BE2C (cell line): ENCODE results near the gene TPCN1.

Experiments
- DNase-seq: peaks from one replicate; pipeline ENCODE4 v3.0.0-alpha.2; 2020
- H3K27me3 ChIP-seq: fragments of 250-450 bp; sonication (Bioruptor Pico); 2 replicates; pipeline ENCODE4 v1.5.1; 2020; ENCODE audit warnings: mild to moderate bottlenecking
- H3K36me3 ChIP-seq: fragments of 250-450 bp; sonication (Bioruptor Pico); 2 replicates; pipeline ENCODE4 v1.5.1; 2020; ENCODE audit warnings: mild to moderate bottlenecking
- H3K4me1 ChIP-seq: fragments of 250-450 bp; sonication (Bioruptor Pico); 2 replicates; pipeline ENCODE4 v1.5.1; 2020
- H3K4me3 ChIP-seq: 2 replicates; pipeline ENCODE4 v1.5.1; 2011; ENCODE audit warnings: low read depth, low read length
- H3K9me3 ChIP-seq: fragments of 250-450 bp; sonication (Bioruptor Pico); 2 replicates; pipeline ENCODE4 v1.5.1; 2020
- CTCF ChIP-seq: IDR thresholded peaks from 2 replicates; pipeline ENCODE4 v1.5.1; 2012; ENCODE audit warnings: mild to moderate bottlenecking, low read depth, low read length

The TPCN1 gene

GRCh38 chr12:113340061-113340460 is 118.8 kb downstream of the TPCN1 start:
- Histone ChIP-seq H3K27me3 (no peaks in the 10 kb centered on the region), H3K4me3 (no peak overlapping the region), H3K36me3 (no peaks in the 10 kb centered on the region), H3K4me1 (no peaks in the 10 kb centered on the region), H3K9me3 (no peaks in the 10 kb centered on the region)
- no peak for TF ChIP-seq CTCF
- DNase-seq, result no peak

- no peaks in the 10 kb centered on the region for H3K36me3 ChIP-seq
- H3K27me3 ChIP-seq, result no peaks in the 10 kb centered on the region
- DNase-seq, result no peak
- H3K4me3 ChIP-seq, result no peak overlapping the region
- H3K9me3 ChIP-seq, result no peaks in the 10 kb centered on the region
- no peak for TF ChIP-seq CTCF
- no peaks in the 10 kb centered on the region for H3K4me1 ChIP-seq
Observed at GRCh38 chr12:113341535-113341934, 120.3 kb downstream of the TPCN1 start.

DNA sequence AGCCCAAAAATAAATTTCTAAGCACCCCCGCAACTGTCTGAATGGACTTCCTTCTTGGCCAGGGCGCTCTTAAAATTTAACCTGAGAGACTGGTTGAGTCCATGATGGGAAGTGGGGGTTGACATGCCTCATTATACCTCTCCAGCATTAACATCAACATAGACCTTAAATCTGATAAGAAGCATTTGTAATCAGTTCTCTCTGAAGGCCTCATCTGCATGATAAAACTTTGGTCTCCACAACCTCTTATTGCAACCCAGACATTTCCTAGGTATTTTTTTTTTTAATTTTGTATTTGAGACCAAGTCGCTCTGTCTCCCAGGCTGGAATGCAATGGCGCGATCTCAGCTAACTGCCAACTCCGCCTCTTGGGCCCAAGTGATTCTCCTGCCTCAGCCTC is 124.1 kb downstream of the TPCN1 start:
- no peaks in the 10 kb centered on the region for H3K4me1 ChIP-seq
- H3K27me3 ChIP-seq, result no peaks in the 10 kb centered on the region
- TF ChIP-seq CTCF, result no peak
- no peak overlapping the region for H3K4me3 ChIP-seq
- H3K36me3 ChIP-seq, result no peaks in the 10 kb centered on the region
- no peak for DNase-seq
- no peaks in the 10 kb centered on the region for H3K9me3 ChIP-seq

- Histone ChIP-seq H3K4me1 (no peaks in the 10 kb centered on the region), H3K9me3 (no peaks in the 10 kb centered on the region), H3K36me3 (no peaks in the 10 kb centered on the region), H3K27me3 (no peaks in the 10 kb centered on the region), H3K4me3 (no peak overlapping the region)
- DNase-seq, result no peak
- TF ChIP-seq CTCF, result no peak
Observed at GRCh38 chr12:113346353-113346752, 125.1 kb downstream of the TPCN1 start.

- Histone ChIP-seq H3K4me1 (no peaks in the 10 kb centered on the region), H3K9me3 (no peaks in the 10 kb centered on the region), H3K4me3 (no peak overlapping the region), H3K36me3 (no peaks in the 10 kb centered on the region), H3K27me3 (no peaks in the 10 kb centered on the region)
- no peak for DNase-seq
- TF ChIP-seq CTCF, result no peak
Observed at GRCh38 chr12:113347107-113347506, 125.8 kb downstream of the TPCN1 start.

DNA sequence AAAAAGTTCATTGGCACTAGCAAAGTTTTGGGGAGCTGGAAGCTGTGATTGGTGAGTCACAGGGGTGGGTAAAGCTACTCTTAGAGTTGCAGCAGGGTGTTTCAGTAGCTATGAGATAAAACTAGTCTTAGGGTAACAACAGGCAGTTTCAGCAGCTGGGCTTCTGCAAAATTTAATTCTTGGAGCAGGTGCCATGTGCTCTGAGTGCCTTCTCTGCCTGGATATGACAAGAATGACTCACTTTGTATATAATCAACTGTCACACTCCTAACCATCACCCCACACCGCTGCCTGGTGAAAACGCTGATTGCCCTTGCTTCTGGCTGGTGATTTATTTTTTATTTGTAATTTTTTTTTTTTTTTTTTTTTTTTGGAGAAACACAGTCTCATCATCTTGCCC is 126.6 kb downstream of the TPCN1 start:
- Histone ChIP-seq H3K36me3 (no peaks in the 10 kb centered on the region), H3K27me3 (no peaks in the 10 kb centered on the region), H3K4me1 (no peaks in the 10 kb centered on the region), H3K9me3 (no peaks in the 10 kb centered on the region), H3K4me3 (no peak overlapping the region)
- no peak for DNase-seq
- TF ChIP-seq CTCF, result no peak
